H4 (cell line): ENCODE data around the gene OR9Q1. TPM values are rescaled to one million over a fixed set of nuclear protein-coding genes. Genes with fewer than 3 reads are reported as not detected.

ENCODE experiments used
- total RNA-seq: library from RNA; depleted of rRNA; stranded (reverse); fragments of >200 nt; shearing (Covaris generic); gene quantifications from 2 replicates; pipeline ENCODE4 v1.2.3, GENCODE V29; 2014; rRNA removed

The OR9Q1 gene
- total RNA-seq, 1 experiment from 2014 or later = not detected

Other genes with a start within 250 kb of the OR9Q1 start
- not detected in 2 replicates for gene OR6Q1, start 7.1 kb downstream of the OR9Q1 start, total RNA-seq
- gene OR9I1, start 101.6 kb downstream of the OR9Q1 start, total RNA-seq = not detected in 2 replicates
- not detected in 2 replicates for gene OR9Q2, start 165.2 kb downstream of the OR9Q1 start, total RNA-seq
- not detected in 2 replicates for gene OR1S2, start 180.3 kb downstream of the OR9Q1 start, total RNA-seq
- not detected in 2 replicates for gene OR1S1, start 188.8 kb downstream of the OR9Q1 start, total RNA-seq
- not detected in 2 replicates for gene OR10Q1, start 205.0 kb downstream of the OR9Q1 start, total RNA-seq
- gene OR10W1, start 244.4 kb downstream of the OR9Q1 start, total RNA-seq = not detected in 2 replicates